ENCODE results near the gene ATP9A. TPM values are rescaled to one million over a fixed set of nuclear protein-coding genes. Genes with fewer than 3 reads are reported as not detected.
A peak's percentile ranks its signal among the peaks of the same experiment; 100 is the strongest.

Gene ATP9A
- total and polyA plus RNA-seq, 2 of the 8 experiments (the other 6 are each of a cell fraction or from before 2014, with no cell fraction given), result 5.0 to 6.4 TPM

GRCh38 chr20:51702556-51702955, 65.6 kb downstream of the ATP9A start:
- DNase-seq (ENCODE audit: low read depth in 1 of 2, low spot score in 2 of 2) (no peak), FAIRE-seq (no peak)
- no peaks in the 10 kb centered on the region for H3K79me2 ChIP-seq (ENCODE audit: control insufficient read depth in 1 of 2, insufficient read depth in 2 of 2, low read length in 2 of 2)
- H3K14ac ChIP-seq (ENCODE audit: insufficient read length), result no peak overlapping the region
- no peak overlapping the region for H3K4ac ChIP-seq (replicated peaks; ENCODE audit: insufficient read length, low read depth, low read length)
- H3K18ac ChIP-seq (ENCODE audit: extremely low read depth, low read length), result peak overlapping the region; percentile 42; the same call in 1 of the 2 replicates
- no peak overlapping the region for H3K4me3 ChIP-seq (ENCODE audit: extremely low read depth in 1 of 4, insufficient read depth in 2 of 4, low read depth in 3 of 4, low read length in 4 of 4)
- H2BK5ac ChIP-seq (ENCODE audit: low read depth, low read length), result no peak overlapping the region
- H4K91ac ChIP-seq (replicated peaks; ENCODE audit: insufficient read length, low read length), result no peak overlapping the region
- H3K27ac ChIP-seq (ENCODE audit: low read depth, low read length), result no peak overlapping the region
- CTCF ChIA-PET (ENCODE audit: partially characterized antibody), result interaction anchor here (0.6 to 2.6 kb wide), 6 partner anchors 8 to 382 kb away, joined by 3 to 16 read pairs (median 4); no protein-coding TSS in a partner anchor
- no peak overlapping the region for H2BK15ac ChIP-seq (ENCODE audit: low read length)
- H2BK20ac ChIP-seq (ENCODE audit: low read length), result no peak overlapping the region
- 74% methylated on average over 3 of the region's 3 CpGs; no CpG with 5 or more reads in 1 of the 2 experiments for WGBS, 2 experiments (ENCODE audit: extremely low coverage in 1 of 2, insufficient coverage in 1 of 2, insufficient read length in 1 of 2, insufficient replicate concordance in 2 of 2, low coverage in 1 of 2, low lambda C conversion rate in 2 of 2, missing lambda C conversion rate in 1 of 2)
- H3K23me2 ChIP-seq (ENCODE audit: low read depth, low read length), result no peaks in the 10 kb centered on the region
- H3K4me2 ChIP-seq (ENCODE audit: insufficient read depth in 1 of 2, low read depth in 2 of 2, low read length in 2 of 2), result no peak overlapping the region
- H2BK12ac ChIP-seq (ENCODE audit: low read depth, low read length), result peak overlapping the region; percentile 63; the same call in 1 of the 2 replicates
- H3K9ac ChIP-seq (replicated peaks in 1 of 4; ENCODE audit: extremely low read depth in 1 of 4, low read depth in 3 of 4, low read length in 3 of 4), result no peak overlapping the region
- H3K79me1 ChIP-seq (ENCODE audit: low read depth, low read length), result no peaks in the 10 kb centered on the region
- no peak overlapping the region for H2BK120ac ChIP-seq (replicated peaks; ENCODE audit: low read depth, low read length)
- no peak overlapping the region for H4K5ac ChIP-seq (ENCODE audit: insufficient read length, low read depth, low read length)
- H2AK5ac ChIP-seq (ENCODE audit: low read depth, low read length), result no peak overlapping the region
- no peaks in the 10 kb centered on the region for H4K20me1 ChIP-seq (replicated peaks in 1 of 2; ENCODE audit: control insufficient read depth in 1 of 2, insufficient read depth in 2 of 2, low read length in 2 of 2)
- no peaks in the 10 kb centered on the region for H3K9me3 ChIP-seq (ENCODE audit: insufficient read depth in 2 of 2, low read depth in 1 of 2, low read length in 1 of 2)
- no peak overlapping the region for H3K56ac ChIP-seq (replicated peaks; ENCODE audit: insufficient read length, low read depth, low read length)
- H3K23ac ChIP-seq (ENCODE audit: insufficient read length), result no peak overlapping the region
- no peak overlapping the region for H2AFZ ChIP-seq (ENCODE audit: low read length)
- POLR2A ChIA-PET (ENCODE audit: partially characterized antibody), result interaction anchor here (1.2 to 1.8 kb wide), 2 partner anchors 76 to 99 kb away, joined by 3 to 5 read pairs; no protein-coding TSS in a partner anchor
- H3K4me1 ChIP-seq (replicated peaks in 1 of 4; ENCODE audit: control insufficient read depth in 3 of 4, insufficient read depth in 4 of 4, low read length in 3 of 4), result peaks cover 5 to 24% (median 19%) of the 10 kb centered on the region in 4 experiments
- H4K8ac ChIP-seq (ENCODE audit: extremely low read depth, insufficient read depth, low read length), result no peak overlapping the region
- H3K27me3 ChIP-seq (replicated peaks in 1 of 4; ENCODE audit: control insufficient read depth in 3 of 4, extremely low read depth in 1 of 4, insufficient read depth in 3 of 4, low read length in 3 of 4), result no peaks in the 10 kb centered on the region
- no peaks in the 10 kb centered on the region for H3K36me3 ChIP-seq (ENCODE audit: control insufficient read depth in 2 of 4, insufficient read depth in 4 of 4, low read length in 3 of 4)
- TF ChIP-seq MAFK (IDR thresholded peaks at IDR 0.05; ENCODE audit: low read depth, low read length) (no peak), NANOG (IDR thresholded peaks at IDR 0.05; ENCODE audit: insufficient read depth, low read depth, low read length, poor library complexity, severe bottlenecking) (no peak), POLR2A (IDR thresholded peaks at IDR 0.05; ENCODE audit: control extremely low read depth in 1 of 2, low read depth in 2 of 2, low read length in 2 of 2) (no peak), SIX5 (IDR thresholded peaks at IDR 0.05; ENCODE audit: low read depth, low read length) (no peak), EP300 (IDR thresholded peaks at IDR 0.05; ENCODE audit: borderline replicate concordance in 1 of 2, low read depth in 2 of 2, low read length in 2 of 2) (no peak), ATF3 (IDR thresholded peaks at IDR 0.05; ENCODE audit: insufficient read depth, low read depth, low read length) (no peak)

Measured in H1 (cell line).